Measurements from ENCODE around the gene NVL. TPM values are rescaled to one million over a fixed set of nuclear protein-coding genes. Genes with fewer than 3 reads are reported as not detected.

Gene NVL
- total RNA-seq, 4 donors from 2014 or later: 15.5 to 41.1 (median 28.3) TPM

GRCh38 chr1:224282140-224282539 is 47.8 kb downstream of the NVL start:
- Histone ChIP-seq H3K4me1 (no peaks in the 10 kb centered on the region), H3K36me3 (peaks cover 0 to 86% (median 3%) of the 10 kb centered on the region in 3 donors), H3K9me3 (no peaks in the 10 kb centered on the region), H3K4me3 (no peak overlapping the region), H3K27ac (no peak overlapping the region), H3K27me3 (no peaks in the 10 kb centered on the region)
- DNase-seq (ENCODE audit: low spot score in 2 of 2): no peak
- WGBS, 2 donors: 95 to 97% methylated on average over 3 of the region's 3 CpGs
- TF ChIP-seq EP300 (IDR thresholded peaks at IDR 0.05) (no peak), POLR2A (IDR thresholded peaks at IDR 0.05) (no peak), CTCF (IDR thresholded peaks at IDR 0.05) (no peak)

- no peak for DNase-seq (ENCODE audit: low spot score in 2 of 2)
- Histone ChIP-seq H3K27me3 (no peaks in the 10 kb centered on the region), H3K27ac (no peak overlapping the region), H3K9me3 (no peaks in the 10 kb centered on the region), H3K36me3 (peaks cover 0 to 76% (median 3%) of the 10 kb centered on the region in 3 donors), H3K4me3 (no peak overlapping the region), H3K4me1 (no peaks in the 10 kb centered on the region)
- TF ChIP-seq CTCF (IDR thresholded peaks at IDR 0.05): no peak
- no peak for TF ChIP-seq POLR2A (IDR thresholded peaks at IDR 0.05)
- no peak for TF ChIP-seq EP300 (IDR thresholded peaks at IDR 0.05)
- 87 to 90% methylated on average over 3 of the region's 3 CpGs for WGBS, 2 donors
Observed at GRCh38 chr1:224276771-224277487, 53.0 kb downstream of the NVL start.

GRCh38 chr1:224274970-224275626 is 54.9 kb downstream of the NVL start:
- no peaks in the 10 kb centered on the region for H3K9me3 ChIP-seq
- no peak overlapping the region for H3K27ac ChIP-seq
- no peak for TF ChIP-seq POLR2A (IDR thresholded peaks at IDR 0.05)
- TF ChIP-seq CTCF (IDR thresholded peaks at IDR 0.05): no peak
- TF ChIP-seq EP300 (IDR thresholded peaks at IDR 0.05): no peak
- DNase-seq (ENCODE audit: low spot score in 2 of 2): no peak
- peaks cover 0 to 71% (median 3%) of the 10 kb centered on the region in 3 donors for H3K36me3 ChIP-seq
- no peak overlapping the region for H3K4me3 ChIP-seq
- WGBS, 2 donors: 91 to 97% methylated on average over 6 of the region's 6 CpGs
- no peaks in the 10 kb centered on the region for H3K4me1 ChIP-seq
- H3K27me3 ChIP-seq: no peaks in the 10 kb centered on the region

GRCh38 chr1:224273641-224274040 is 56.3 kb downstream of the NVL start:
- H3K9me3 ChIP-seq: no peaks in the 10 kb centered on the region
- H3K4me3 ChIP-seq: no peak overlapping the region
- peaks cover 0 to 68% (median 2%) of the 10 kb centered on the region in 3 donors for H3K36me3 ChIP-seq
- H3K27ac ChIP-seq: peak overlapping the region in 1 of 4 donors; percentile 37
- no peak for DNase-seq (ENCODE audit: low spot score in 2 of 2)
- no peak for TF ChIP-seq EP300 (IDR thresholded peaks at IDR 0.05)
- TF ChIP-seq POLR2A (IDR thresholded peaks at IDR 0.05): no peak
- no peak for TF ChIP-seq CTCF (IDR thresholded peaks at IDR 0.05)
- H3K4me1 ChIP-seq: no peaks in the 10 kb centered on the region
- H3K27me3 ChIP-seq: no peaks in the 10 kb centered on the region
- 91 to 96% methylated on average over 2 of the region's 2 CpGs for WGBS, 2 donors

- H3K27ac ChIP-seq: no peak overlapping the region
- no peak overlapping the region for H3K4me3 ChIP-seq
- no peaks in the 10 kb centered on the region for H3K4me1 ChIP-seq
- no peaks in the 10 kb centered on the region for H3K27me3 ChIP-seq
- 80 to 98% methylated on average over 3 of the region's 3 CpGs for WGBS, 2 donors
- H3K9me3 ChIP-seq: no peaks in the 10 kb centered on the region
- TF ChIP-seq CTCF (IDR thresholded peaks at IDR 0.05) (no peak), EP300 (IDR thresholded peaks at IDR 0.05) (no peak), POLR2A (IDR thresholded peaks at IDR 0.05) (no peak)
- DNase-seq (ENCODE audit: low spot score in 2 of 2): no peak
- peaks cover 0 to 83% (median 0%) of the 10 kb centered on the region in 3 donors for H3K36me3 ChIP-seq
Observed at GRCh38 chr1:224271106-224271505, 58.9 kb downstream of the NVL start.
